IMR-90 (cell line): ENCODE data around the gene MYEOV. TPM values are rescaled to one million over a fixed set of nuclear protein-coding genes. Genes with fewer than 3 reads are reported as not detected.

Experiments
- ATAC-seq: fragments of 200-7000 bp; cut with Tn5 transposase; 2 replicates; pipeline ENCODE4 v1.9.1; 2020; ENCODE audit warnings: low read depth, mild to moderate bottlenecking, moderate library complexity
- BruUV-seq: library from RNA; stranded (reverse); fragments of 400-500 nt; replicated peaks from 2 replicates; lab custom pipeline; 2021; lab: Mats Ljungman, UMichigan
- CTCF ChIA-PET: fragments of 300-600 bp; formaldehyde crosslinking; extraction: SDS; loops from one replicate; lab custom pipeline; 2021; ENCODE audit warnings: antibody characterized with exemption; lab: Yijun Ruan, JAX
- POLR2A ChIA-PET: fragments of 300-600 bp; sonication (Branson Sonifier 250); formaldehyde crosslinking; loops from one replicate; lab custom pipeline; 2022; ENCODE audit warnings: antibody characterized with exemption; ENCODE audit not compliant: unreplicated experiment; lab: Charles Lee
- DNase-seq: peaks from one replicate; pipeline ENCODE4 v3.0.0; 2013
- H2AFZ ChIP-seq: replicated peaks from 2 replicates; pipeline ENCODE3; 2013; ENCODE audit warnings: low read length, mild to moderate bottlenecking; ENCODE audit not compliant: poor library complexity
- H2AK5ac ChIP-seq: 2 replicates; pipeline ENCODE4 v1.6.1; 2013; ENCODE audit warnings: low read depth, low read length, inconsistent platforms
- H2AK9ac ChIP-seq: replicated peaks from 2 replicates; pipeline ENCODE3; 2013; ENCODE audit warnings: mild to moderate bottlenecking, low read depth, low read length, moderate library complexity; ENCODE audit not compliant: poor library complexity
- H2BK120ac ChIP-seq: 2 replicates; pipeline ENCODE4 v1.6.1; 2013; ENCODE audit warnings: low read depth, low read length, inconsistent platforms
- H2BK15ac ChIP-seq: 3 replicates; pipeline ENCODE4 v1.6.1; 2013; ENCODE audit warnings: low read depth, low read length, inconsistent platforms
- H2BK20ac ChIP-seq: 2 replicates; pipeline ENCODE4 v1.6.1; 2013; ENCODE audit warnings: low read depth, mild to moderate bottlenecking, inconsistent platforms, low read length, moderate library complexity
- H2BK5ac ChIP-seq: 2 replicates; pipeline ENCODE4 v1.6.1; 2013; ENCODE audit warnings: mild to moderate bottlenecking, low read depth, low read length, inconsistent platforms; ENCODE audit not compliant: poor library complexity, severe bottlenecking
- H3K14ac ChIP-seq: replicated peaks from 2 replicates; pipeline ENCODE4 v1.6.1; 2013; ENCODE audit warnings: low read depth, low read length, inconsistent platforms
- H3K18ac ChIP-seq: 2 replicates; pipeline ENCODE4 v1.6.1; 2013; ENCODE audit warnings: low read depth, low read length, control low read depth
- H3K23ac ChIP-seq: 2 replicates; pipeline ENCODE4 v1.6.1; 2013; ENCODE audit warnings: low read depth, low read length, inconsistent platforms
- H3K27ac ChIP-seq: 2 replicates; pipeline ENCODE4 v1.5.1; 2013; ENCODE audit warnings: mild to moderate bottlenecking, control low read depth, low read length; ENCODE audit not compliant: insufficient read depth
- H3K27me3 ChIP-seq: 2 replicates; pipeline ENCODE4 v1.6.1; 2013; ENCODE audit warnings: low read length; ENCODE audit not compliant: control insufficient read depth, insufficient read depth
- H3K36me3 ChIP-seq: 2 replicates; pipeline ENCODE4 v1.6.1; 2013; ENCODE audit warnings: low read length, mixed read lengths; ENCODE audit not compliant: control insufficient read depth, insufficient read depth
- H3K4ac ChIP-seq: 2 replicates; pipeline ENCODE4 v1.6.1; 2013; ENCODE audit warnings: low read depth, low read length, inconsistent platforms
- H3K4me1 ChIP-seq: 2 replicates; pipeline ENCODE4 v1.6.1; 2013; ENCODE audit warnings: low read length, mixed read lengths; ENCODE audit not compliant: control insufficient read depth, insufficient read depth
- H3K4me2 ChIP-seq: 2 replicates; pipeline ENCODE4 v1.6.1; 2013; ENCODE audit warnings: low read depth, mild to moderate bottlenecking, control low read depth, low read length, moderate library complexity
- H3K4me3 ChIP-seq: 2 replicates; pipeline ENCODE4 v1.5.1; 2013; ENCODE audit warnings: low read depth, mild to moderate bottlenecking, control low read depth, low read length, moderate library complexity; ENCODE audit not compliant: insufficient read depth
- H3K56ac ChIP-seq: 2 replicates; pipeline ENCODE4 v1.6.1; 2013; ENCODE audit warnings: low read length, inconsistent platforms; ENCODE audit not compliant: insufficient read depth; ENCODE audit errors: extremely low read depth
- H3K79me1 ChIP-seq, 2 experiments: 2 replicates each; pipeline ENCODE4 v1.6.1; 2013; ENCODE audit warnings: low read length in 2 of 2, inconsistent platforms in 1 of 2, low read depth in 1 of 2
- H3K9ac ChIP-seq: 2 replicates; pipeline ENCODE4 v1.6.1; 2013; ENCODE audit warnings: low read depth, low read length, control low read depth
- H3K9me1 ChIP-seq: 2 replicates; pipeline ENCODE4 v1.6.1; 2013; ENCODE audit warnings: low read length, inconsistent platforms; ENCODE audit not compliant: insufficient read depth
- H3K9me3 ChIP-seq: 2 replicates; pipeline ENCODE4 v1.6.1; 2013; ENCODE audit warnings: low read length; ENCODE audit not compliant: control insufficient read depth, insufficient read depth
- H4K20me1 ChIP-seq: 2 replicates; pipeline ENCODE4 v1.6.1; 2013; ENCODE audit warnings: low read length, inconsistent platforms; ENCODE audit not compliant: insufficient read depth
- H4K5ac ChIP-seq: 2 replicates; pipeline ENCODE4 v1.6.1; 2013; ENCODE audit warnings: mild to moderate bottlenecking, low read depth, low read length, control low read depth
- H4K8ac ChIP-seq, 2 experiments: 2 replicates each; pipeline ENCODE4 v1.6.1; 2013; ENCODE audit warnings: low read depth in 2 of 2, low read length in 2 of 2, control low read depth in 1 of 2, inconsistent platforms in 1 of 2
- H4K91ac ChIP-seq: 2 replicates; pipeline ENCODE4 v1.6.1; 2013; ENCODE audit warnings: low read depth, low read length, inconsistent platforms; ENCODE audit not compliant: insufficient read depth
- CHD1 ChIP-seq: IDR thresholded peaks from 2 replicates; pipeline ENCODE4 v1.6.1; 2012; ENCODE audit warnings: low read depth, low read length, improper control_type of control experiment
- MAFK ChIP-seq: IDR thresholded peaks from 2 replicates; pipeline ENCODE4 v1.6.1; 2012; ENCODE audit warnings: low read depth, low read length, improper control_type of control experiment
- WGBS, 2 experiments: methylation state at CpG; one replicate each; pipeline versions ENCODE4 v1.1.5 to v1.1.7; 2013; ENCODE audit warnings: missing lambda C conversion rate in 2 of 2; ENCODE audit not compliant: insufficient read length in 1 of 2; ENCODE audit errors: extremely low coverage in 2 of 2; 5-methylcytosine and 5-hydroxymethylcytosine counted together
- dilution Hi-C: fragments of 300-500 bp; cut with HindIII; formaldehyde crosslinking; loops from one replicate; pipeline ENCODE4 v1.14.3; 2018; ENCODE audit warnings: low sequenced_read_pairs; ENCODE audit not compliant: unreplicated experiment
- in situ Hi-C: fragments of 300-500 bp; cut with MboI; formaldehyde crosslinking; loops from 3 replicates; pipeline ENCODE4 v1.14.3; 2019; ENCODE audit warnings: low sequenced_read_pairs, inconsistent platforms, mixed read lengths
- intact Hi-C: fragments of 100-400 bp; cut with micrococcal nuclease; formaldehyde crosslinking; loops from 2 replicates; pipeline ENCODE4 v1.10.0; 2022
- polyA plus RNA-seq, 3 experiments: library from polyadenylated mRNA; depleted of rRNA; stranded (reverse); fragments of >200 nt; gene quantifications; 2 replicates each; pipeline ENCODE4 v1.2.3, GENCODE V29; 2012; ENCODE audit warnings: low replicate concordance in 1 of 3
- total RNA-seq: library from RNA; depleted of rRNA; stranded (reverse); fragments of >200 nt; gene quantifications from 2 replicates; pipeline ENCODE4 v1.2.3, GENCODE V29; 2012

The MYEOV gene
- total and polyA plus RNA-seq, 2 of the 4 experiments (the other 2 are of a cell fraction) = 5.8 to 6.8 TPM

GRCh38 chr11:69252490-69252837, 41.5 kb upstream of the MYEOV start:
- Histone ChIP-seq H4K5ac (no peak overlapping the region), H4K8ac (no peak overlapping the region), H2BK20ac (no peak overlapping the region), H3K4me3 (no peak overlapping the region), H4K91ac (no peak overlapping the region), H3K4me2 (no peak overlapping the region), H3K9me1 (no peaks in the 10 kb centered on the region), H4K20me1 (no peaks in the 10 kb centered on the region), H3K9me3 (peaks cover 30% of the 10 kb centered on the region), H2BK120ac (no peak overlapping the region), H2AK9ac (no peak overlapping the region), H2AFZ (no peak overlapping the region), H3K27me3 (peaks cover 17% of the 10 kb centered on the region), H3K18ac (no peak overlapping the region), H3K4me1 (peaks cover 7% of the 10 kb centered on the region), H3K23ac (no peak overlapping the region), H3K79me1 (no peaks in the 10 kb centered on the region), H3K36me3 (no peaks in the 10 kb centered on the region), H2AK5ac (peak overlapping the region; percentile 65), H2BK15ac (no peak overlapping the region), H2BK5ac (no peak overlapping the region), H3K56ac (no peak overlapping the region), H3K14ac (no peak overlapping the region), H3K27ac (no peak overlapping the region), H3K4ac (peak overlapping the region; percentile 63; the same call in 1 of the 2 replicates), H3K9ac (no peak overlapping the region)
- CTCF ChIA-PET = no interaction called here
- intact Hi-C loops (no loop called here), dilution Hi-C loops (no loop called here), in situ Hi-C loops (no loop called here)
- ATAC-seq (no peak), DNase-seq (no peak)
- POLR2A ChIA-PET = no interaction called here
- no peak for TF ChIP-seq MAFK
- TF ChIP-seq CHD1 = no peak
- no TSS peak for BruUV-seq
- WGBS, 2 experiments = 81% methylated on average over 7 of the region's 9 CpGs; no CpG with 5 or more reads in 1 of the 2 experiments
